HuH-7 (cell line): Measurements from ENCODE around the gene RAB36.
A peak's percentile ranks its signal among the peaks of the same experiment; 100 is the strongest.

Source experiments
- DNase-seq: peaks from one replicate; pipeline ENCODE4 v3.0.0; 2011; ENCODE audit warnings: low spot score

Gene RAB36

GRCh38 chr22:23182309-23183060 lies 37.2 kb downstream of the RAB36 start:
- peak; percentile 59 for DNase-seq

GRCh38 chr22:23183061-23183698 lies 37.9 kb downstream of the RAB36 start:
- DNase-seq, result peak; percentile 55

GRCh38 chr22:23184100-23184763 lies 39.0 kb downstream of the RAB36 start:
- DNase-seq, result no peak

- DNase-seq, result no peak
Measured at GRCh38 chr22:23184764-23185113, 39.5 kb downstream of the RAB36 start.

GRCh38 chr22:23187211-23187610 lies 41.9 kb downstream of the RAB36 start:
- no peak for DNase-seq

GRCh38 chr22:23187871-23188700 lies 42.8 kb downstream of the RAB36 start:
- DNase-seq, result no peak

GRCh38 chr22:23190526-23190925 lies 45.2 kb downstream of the RAB36 start:
- no peak for DNase-seq

GRCh38 chr22:23192133-23192532 lies 46.9 kb downstream of the RAB36 start:
- no peak for DNase-seq

GRCh38 chr22:23192558-23192957 lies 47.3 kb downstream of the RAB36 start:
- DNase-seq, result no peak

GRCh38 chr22:23193196-23193827 lies 48.0 kb downstream of the RAB36 start:
- no peak for DNase-seq

GRCh38 chr22:23193882-23194281 lies 48.6 kb downstream of the RAB36 start:
- no peak for DNase-seq

GRCh38 chr22:23196165-23196564 lies 50.9 kb downstream of the RAB36 start:
- DNase-seq, result no peak

- no peak for DNase-seq
Measured at GRCh38 chr22:23197836-23198235, 52.6 kb downstream of the RAB36 start.

GRCh38 chr22:23199159-23199558 lies 53.9 kb downstream of the RAB36 start:
- no peak for DNase-seq

- no peak for DNase-seq
Measured at GRCh38 chr22:23200898-23201297, 55.6 kb downstream of the RAB36 start.

GRCh38 chr22:23202812-23203451 lies 57.7 kb downstream of the RAB36 start:
- no peak for DNase-seq

GRCh38 chr22:23203452-23204124 lies 58.3 kb downstream of the RAB36 start:
- no peak for DNase-seq

GRCh38 chr22:23204125-23204488 lies 58.8 kb downstream of the RAB36 start:
- DNase-seq, result no peak

- DNase-seq, result no peak
Measured at GRCh38 chr22:23204541-23205157, 59.4 kb downstream of the RAB36 start.

- no peak for DNase-seq
Measured at GRCh38 chr22:23205339-23206049, 60.2 kb downstream of the RAB36 start.
